WTC11 (cell line): Measurements from ENCODE around the gene WDR18. TPM values are rescaled to one million over a fixed set of nuclear protein-coding genes. Genes with fewer than 3 reads are reported as not detected.

ENCODE experiments used
- ATAC-seq: fragments of 200-7000 bp; cut with Tn5 transposase; 2 replicates; pipeline ENCODE4 v1.10.0; 2021; ENCODE audit warnings: mild to moderate bottlenecking, moderate library complexity
- CTCF ChIA-PET: fragments of 300-600 bp; sonication (Branson Sonifier 250); formaldehyde crosslinking; loops from one replicate; lab custom pipeline; 2021; ENCODE audit warnings: antibody characterized with exemption; lab: Charles Lee
- POLR2A ChIA-PET: fragments of 350-600 bp; sonication (Branson Sonifier 250); formaldehyde crosslinking; loops from one replicate; lab custom pipeline; 2021; ENCODE audit warnings: antibody characterized with exemption; lab: Charles Lee
- DNase-seq: peaks from one replicate; pipeline ENCODE4 v3.0.0; 2021; ENCODE audit warnings: low spot score
- H3K27ac Mint-ChIP-seq: 2 replicates; pipeline ENCODE4 v1.8.0; 2021; ENCODE audit warnings: mixed read lengths
- H3K27me3 Mint-ChIP-seq: 2 replicates; pipeline ENCODE4 v1.8.0; 2021; ENCODE audit warnings: low read depth, mild to moderate bottlenecking, moderate library complexity, mixed read lengths
- H3K36me3 Mint-ChIP-seq: 2 replicates; pipeline ENCODE4 v1.8.0; 2021; ENCODE audit warnings: mixed read lengths
- H3K4me1 Mint-ChIP-seq: 2 replicates; pipeline ENCODE4 v1.8.0; 2022; ENCODE audit warnings: mixed read lengths
- H3K4me3 Mint-ChIP-seq: 2 replicates; pipeline ENCODE4 v1.8.0; 2021; ENCODE audit warnings: mild to moderate bottlenecking, moderate library complexity, mixed read lengths
- H3K9me3 Mint-ChIP-seq: 2 replicates; pipeline ENCODE4 v1.8.0; 2021; ENCODE audit warnings: mixed read lengths
- ATF1 ChIP-seq: sonication (generic); formaldehyde crosslinking; IDR thresholded peaks from 2 replicates; pipeline ENCODE4 v1.8.1; 2023; ENCODE audit warnings: mild to moderate bottlenecking, moderate library complexity, missing genetic modification reagents
- CBFB ChIP-seq: sonication (generic); formaldehyde crosslinking; IDR thresholded peaks from 2 replicates; pipeline ENCODE4 v1.8.1; 2022; ENCODE audit warnings: mild to moderate bottlenecking, low read depth, missing genetic modification reagents
- CREM ChIP-seq: sonication (generic); formaldehyde crosslinking; IDR thresholded peaks from 2 replicates; pipeline ENCODE4 v1.8.1; 2022; ENCODE audit warnings: mild to moderate bottlenecking, missing genetic modification reagents, moderate library complexity
- FOXK1 ChIP-seq: sonication (generic); formaldehyde crosslinking; IDR thresholded peaks from 2 replicates; pipeline ENCODE4 v1.8.0; 2022; ENCODE audit warnings: mild to moderate bottlenecking, moderate library complexity, missing genetic modification reagents
- GABPB1 ChIP-seq: sonication (generic); formaldehyde crosslinking; IDR thresholded peaks from 2 replicates; pipeline ENCODE4 v1.8.1; 2023; ENCODE audit warnings: mild to moderate bottlenecking, missing genetic modification reagents
- HMGA2 ChIP-seq: fragments of 250-450 bp; sonication (Bioruptor Pico); IDR thresholded peaks from 2 replicates; pipeline ENCODE4 v1.4.0; 2021; ENCODE audit warnings: mild to moderate bottlenecking, moderate library complexity
- JUN ChIP-seq: sonication (generic); formaldehyde crosslinking; IDR thresholded peaks from 2 replicates; pipeline ENCODE4 v1.8.0; 2023; ENCODE audit warnings: mild to moderate bottlenecking, missing genetic modification reagents
- NFE2L1 ChIP-seq: sonication (generic); formaldehyde crosslinking; IDR thresholded peaks from 2 replicates; pipeline ENCODE4 v1.8.1; 2023; ENCODE audit warnings: missing genetic modification reagents
- NR3C1 ChIP-seq: sonication (generic); formaldehyde crosslinking; conservative IDR thresholded peaks from 2 replicates; pipeline ENCODE4 v1.8.1; 2023; ENCODE audit warnings: low read depth, mild to moderate bottlenecking, missing genetic modification reagents
- OVOL2 ChIP-seq: fragments of 250-450 bp; sonication (Bioruptor Pico); IDR thresholded peaks from 2 replicates; pipeline ENCODE4 v1.9.0; 2021; ENCODE audit warnings: mild to moderate bottlenecking, borderline replicate concordance
- TCF7 ChIP-seq: sonication (generic); formaldehyde crosslinking; IDR thresholded peaks from 2 replicates; pipeline ENCODE4 v1.8.0; 2022; ENCODE audit warnings: mild to moderate bottlenecking, low read depth, missing genetic modification reagents, moderate library complexity
- TEAD4 ChIP-seq: sonication (generic); formaldehyde crosslinking; IDR thresholded peaks from 2 replicates; pipeline ENCODE4 v1.8.0; 2022; ENCODE audit warnings: mild to moderate bottlenecking, missing genetic modification reagents
- TP53 ChIP-seq: sonication (generic); formaldehyde crosslinking; IDR thresholded peaks from 2 replicates; pipeline ENCODE4 v1.8.1; 2023; ENCODE audit warnings: mild to moderate bottlenecking, missing genetic modification reagents
- ZNF121 ChIP-seq: sonication (generic); formaldehyde crosslinking; IDR thresholded peaks from 2 replicates; pipeline ENCODE4 v1.8.0; 2023; ENCODE audit warnings: missing genetic modification reagents
- ZNF425 ChIP-seq: fragments of 250-450 bp; sonication (Bioruptor Pico); conservative IDR thresholded peaks from 2 replicates; pipeline ENCODE4 v1.9.0; 2021; ENCODE audit warnings: mild to moderate bottlenecking
- ZNF512 ChIP-seq: sonication (generic); formaldehyde crosslinking; IDR thresholded peaks from 2 replicates; pipeline ENCODE4 v1.8.1; 2022; ENCODE audit warnings: missing genetic modification reagents, borderline replicate concordance
- total RNA-seq: library from RNA; stranded (reverse); gene quantifications from 3 replicates; pipeline ENCODE4 v1.2.3, GENCODE V29; 2021
- TF ChIP-seq, protein P1 (sequence below): sonication (generic); formaldehyde crosslinking; IDR thresholded peaks from 2 replicates; pipeline ENCODE4 v1.8.1; 2022; ENCODE audit warnings: low read depth, missing genetic modification reagents, borderline replicate concordance

WDR18 gene
- total RNA-seq, 1 experiment from 2014 or later = 140 TPM

DNA sequence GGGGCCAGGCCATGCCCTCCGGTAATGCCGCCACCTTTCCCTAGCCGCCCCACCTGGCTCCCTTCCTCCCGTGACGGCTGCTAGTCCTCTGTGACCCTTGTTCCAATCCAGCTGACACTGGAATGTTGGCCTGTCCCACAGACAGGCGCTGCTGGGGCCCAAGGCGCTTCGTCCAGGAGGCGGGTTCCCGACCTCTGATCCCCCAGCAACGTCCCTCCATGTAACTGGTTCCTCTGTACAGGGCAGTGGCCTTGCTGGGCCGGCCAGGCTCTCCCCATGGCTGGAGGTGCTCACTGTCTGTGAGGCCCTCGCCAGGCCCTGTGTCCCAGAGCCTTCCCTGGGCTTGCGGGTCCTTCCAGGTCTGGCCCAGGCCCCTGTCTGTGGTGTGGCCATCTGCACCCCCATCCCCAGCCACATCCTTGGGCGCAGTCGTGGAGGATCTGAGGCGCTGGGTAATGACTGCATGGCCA, 9.3 kb downstream of the WDR18 start:
- Mint-ChIP-seq H3K27me3 (peaks cover 19% of the 10 kb centered on the region), H3K9me3 (no peaks in the 10 kb centered on the region), H3K27ac (no peak overlapping the region), H3K36me3 (peaks cover 8% of the 10 kb centered on the region), H3K4me1 (peaks cover 5% of the 10 kb centered on the region; the same call in 1 of the 2 replicates), H3K4me3 (no peak overlapping the region)
- DNase-seq (peak; percentile 16), ATAC-seq (no peak)
- ChIA-PET POLR2A (no interaction called here), CTCF (interaction anchor here (4.0 kb wide), 1 partner anchor 9 kb away, joined by 20 read pairs; the partner anchor contains the start of gene WDR18)
- TF ChIP-seq OVOL2 (no peak), TEAD4 (no peak), CBFB (CRISPR knock-in tag) (no peak)

GRCh38 chr19:993831-994393, 9.8 kb downstream of the WDR18 start:
- DNase-seq (peak; percentile 63), ATAC-seq (peak; percentile 6; the same call in 1 of the 2 replicates)
- Mint-ChIP-seq H3K27ac (peak overlapping the region; percentile 63; the same call in 1 of the 2 replicates), H3K4me3 (no peak overlapping the region), H3K9me3 (no peaks in the 10 kb centered on the region), H3K36me3 (peaks cover 8% of the 10 kb centered on the region), H3K27me3 (peaks cover 24% of the 10 kb centered on the region), H3K4me1 (peaks cover 5% of the 10 kb centered on the region; the same call in 1 of the 2 replicates)
- CTCF ChIA-PET = interaction anchor here (1.8 to 4.0 kb wide), 2 partner anchors 9 to 10 kb away, joined by 4 to 20 read pairs; partner anchors contain the start of gene WDR18
- POLR2A ChIA-PET = no interaction called here
- no peak for TF ChIP-seq ZNF425 (CRISPR knock-in tag)
- TF ChIP-seq TEAD4 = no peak
- TF ChIP-seq HMGA2 = no peak
- no peak for TF ChIP-seq CBFB (CRISPR knock-in tag)
- TF ChIP-seq NR3C1 (CRISPR knock-in tag) = no peak
- no peak for TF ChIP-seq JUN (CRISPR knock-in tag)
- TF ChIP-seq NFE2L1 = no peak
- no peak for TF ChIP-seq FOXK1 (CRISPR knock-in tag)
- TF ChIP-seq CREM (CRISPR knock-in tag) = no peak
- TF ChIP-seq, protein P1, sequence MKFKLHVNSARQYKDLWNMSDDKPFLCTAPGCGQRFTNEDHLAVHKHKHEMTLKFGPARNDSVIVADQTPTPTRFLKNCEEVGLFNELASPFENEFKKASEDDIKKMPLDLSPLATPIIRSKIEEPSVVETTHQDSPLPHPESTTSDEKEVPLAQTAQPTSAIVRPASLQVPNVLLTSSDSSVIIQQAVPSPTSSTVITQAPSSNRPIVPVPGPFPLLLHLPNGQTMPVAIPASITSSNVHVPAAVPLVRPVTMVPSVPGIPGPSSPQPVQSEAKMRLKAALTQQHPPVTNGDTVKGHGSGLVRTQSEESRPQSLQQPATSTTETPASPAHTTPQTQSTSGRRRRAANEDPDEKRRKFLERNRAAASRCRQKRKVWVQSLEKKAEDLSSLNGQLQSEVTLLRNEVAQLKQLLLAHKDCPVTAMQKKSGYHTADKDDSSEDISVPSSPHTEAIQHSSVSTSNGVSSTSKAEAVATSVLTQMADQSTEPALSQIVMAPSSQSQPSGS (CRISPR knock-in tag) = no peak
- no peak for TF ChIP-seq ZNF512 (CRISPR knock-in tag)
- no peak for TF ChIP-seq TCF7
- TF ChIP-seq OVOL2 = no peak
- TF ChIP-seq ZNF121 (CRISPR knock-in tag) = no peak
- TF ChIP-seq TP53 (CRISPR knock-in tag) = no peak
- TF ChIP-seq ATF1 = no peak

DNA sequence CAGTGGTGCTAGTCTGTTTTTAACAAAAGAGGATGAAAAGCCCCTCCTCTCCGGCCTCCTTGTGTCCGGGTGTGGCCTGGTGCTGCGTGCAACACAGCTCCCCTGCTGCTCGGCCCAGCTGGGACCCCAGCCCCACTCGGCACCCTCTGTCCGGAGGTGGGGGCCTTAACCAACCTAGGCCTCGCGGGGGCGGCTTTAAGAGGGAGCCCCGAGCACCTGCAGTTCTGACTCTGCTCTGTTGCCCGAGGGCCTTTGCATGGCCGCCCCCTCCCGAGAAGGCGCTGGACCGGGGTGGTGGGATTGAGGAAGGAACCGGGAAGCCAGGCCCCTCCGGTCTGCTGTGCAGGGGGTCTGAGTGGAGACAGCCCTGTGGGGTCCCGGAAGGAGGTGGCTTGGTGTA, 10.4 kb downstream of the WDR18 start:
- DNase-seq (no peak), ATAC-seq (no peak)
- peaks cover 5% of the 10 kb centered on the region; the same call in 1 of the 2 replicates for H3K4me1 Mint-ChIP-seq
- no peak for TF ChIP-seq GABPB1
- ChIA-PET POLR2A (interaction anchor here (1.0 kb wide), 1 partner anchor 33 kb away, joined by 3 read pairs; no protein-coding TSS in a partner anchor), CTCF (interaction anchor here (1.8 to 4.0 kb wide), 3 partner anchors 10 to 250 kb away, joined by 4 to 20 read pairs (median 10); partner anchors contain the start of gene WDR18)
- no peak overlapping the region for H3K4me3 Mint-ChIP-seq
- peaks cover 8% of the 10 kb centered on the region for H3K36me3 Mint-ChIP-seq
- H3K9me3 Mint-ChIP-seq = no peaks in the 10 kb centered on the region
- peaks cover 30% of the 10 kb centered on the region for H3K27me3 Mint-ChIP-seq
- no peak overlapping the region for H3K27ac Mint-ChIP-seq
